NT2/D1 (cell line): ENCODE measurements around the gene DCTN5.
A peak's percentile ranks its signal among the peaks of the same experiment; 100 is the strongest.

Experiments
- DNase-seq: peaks from one replicate; pipeline ENCODE4 v3.0.0-alpha.2; 2011; ENCODE audit warnings: low read depth, low spot score
- H3K27me3 ChIP-seq: 2 replicates; pipeline ENCODE4 v1.6.0; 2011; ENCODE audit warnings: mild to moderate bottlenecking; ENCODE audit not compliant: insufficient read length, insufficient read depth
- H3K36me3 ChIP-seq: 2 replicates; pipeline ENCODE4 v1.6.1; 2011; ENCODE audit warnings: mild to moderate bottlenecking, low read length, mixed read lengths; ENCODE audit not compliant: insufficient read depth, insufficient read length
- H3K4me1 ChIP-seq: 2 replicates; pipeline ENCODE4 v1.5.1; 2011; ENCODE audit not compliant: insufficient read depth, insufficient read length
- H3K4me3 ChIP-seq: 2 replicates; pipeline ENCODE4 v1.5.1; 2011; ENCODE audit warnings: low read depth; ENCODE audit not compliant: insufficient read length
- H3K9ac ChIP-seq: 2 replicates; pipeline ENCODE4 v1.6.0; 2011; ENCODE audit warnings: low read depth; ENCODE audit not compliant: insufficient read length
- H3K9me3 ChIP-seq: 2 replicates; pipeline ENCODE4 v1.5.1; 2011; ENCODE audit warnings: mild to moderate bottlenecking, low read length; ENCODE audit not compliant: insufficient read depth
- SUZ12 ChIP-seq: IDR thresholded peaks from 2 replicates; pipeline ENCODE4 v1.6.1; 2011; ENCODE audit not compliant: insufficient read length, insufficient read depth; ENCODE audit errors: extremely low read depth
- YY1 ChIP-seq: IDR thresholded peaks from 2 replicates; pipeline ENCODE4 v1.6.1; 2011; ENCODE audit not compliant: insufficient read length, insufficient read depth
- ZNF274 ChIP-seq: IDR thresholded peaks from 2 replicates; pipeline ENCODE4 v1.6.1; 2011; ENCODE audit warnings: mild to moderate bottlenecking, low read depth, low read length

The DCTN5 gene

DNA sequence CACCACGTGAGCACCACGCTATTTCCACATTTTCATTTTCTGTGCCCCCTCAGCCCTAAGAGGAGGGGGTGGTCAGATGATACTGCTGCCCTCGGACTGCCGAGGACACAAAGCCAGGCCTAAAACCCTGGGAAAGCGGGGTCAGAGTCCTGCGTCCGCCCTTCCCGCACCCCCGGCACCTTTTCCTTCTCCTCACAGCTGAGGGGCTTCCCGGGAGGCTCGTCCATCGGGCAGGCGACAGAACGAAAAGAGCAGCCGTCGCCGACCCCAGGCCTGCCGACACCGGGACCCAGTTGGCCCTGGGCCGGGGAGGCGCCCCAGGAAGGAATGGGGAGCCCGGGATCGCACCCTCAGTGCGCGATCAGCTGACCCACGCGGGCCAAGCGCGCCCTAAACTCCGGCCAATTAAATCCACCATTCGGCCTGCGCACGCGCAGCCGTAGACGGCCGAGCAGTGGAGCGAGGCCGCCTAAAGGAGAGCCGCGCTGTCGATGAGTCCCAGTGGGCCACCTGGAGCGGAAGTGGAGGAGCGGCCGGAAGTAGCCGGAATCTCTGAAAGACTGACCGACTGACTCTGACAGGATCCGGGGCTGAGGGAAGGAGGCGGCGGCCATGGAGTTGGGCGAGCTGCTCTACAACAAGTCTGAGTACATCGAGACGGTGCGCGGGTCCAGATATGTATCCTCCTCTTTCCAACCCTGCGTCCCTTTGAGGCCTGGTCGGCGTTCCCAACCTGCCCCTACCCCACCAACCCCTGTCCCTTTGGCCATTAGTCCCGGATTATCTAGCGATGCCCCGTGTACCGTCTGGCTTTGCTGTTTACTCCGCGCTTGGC lies at the start of gene DCTN5, which contains the start of gene PALB2:
TSS of gene DCTN5 (plus strand) at position 536 of the 835 bp plus-strand sequence. CDS start at position 613, 77 bp downstream.
TSS of gene PALB2 (minus strand) at position 380 of the 835 bp plus-strand sequence. CDS start at position 227, 153 bp downstream.
- peak; percentile 95 for DNase-seq
- H3K4me3 ChIP-seq, result peak within 1 kb of the TSS; percentile 96
- H3K36me3 ChIP-seq, result peaks cover 64% of the 10 kb centered on the region
- H3K27me3 ChIP-seq, result no peaks in the 10 kb centered on the region
- H3K9ac ChIP-seq, result peak within 1 kb of the TSS; percentile 100
- no peaks in the 10 kb centered on the region for H3K4me1 ChIP-seq
- no peak for TF ChIP-seq ZNF274
- TF ChIP-seq YY1, result peak; percentile 41
- no peaks in the 10 kb centered on the region for H3K9me3 ChIP-seq

DNA sequence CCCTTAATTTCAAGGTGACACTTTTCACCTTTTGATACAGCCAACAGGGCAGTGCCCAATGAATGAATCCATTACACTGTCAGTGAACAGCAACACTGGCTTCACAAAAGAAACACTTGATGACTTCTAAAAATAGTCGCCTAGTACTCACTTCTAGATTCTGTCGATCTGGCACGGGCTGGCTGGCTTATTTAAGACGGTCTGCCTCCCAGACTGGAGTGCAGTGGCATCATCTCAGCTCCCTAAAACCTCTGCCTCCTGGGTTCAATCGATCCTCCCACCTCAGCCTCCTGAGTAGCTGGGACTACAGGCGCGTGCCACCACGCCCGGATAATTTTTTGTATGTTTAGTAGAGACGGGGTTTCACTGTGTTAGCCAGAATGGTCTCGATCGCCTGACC lies 47.1 kb upstream of the DCTN5 start:
- no peak overlapping the region for H3K9ac ChIP-seq
- H3K27me3 ChIP-seq, result no peaks in the 10 kb centered on the region
- peaks cover 58% of the 10 kb centered on the region for H3K36me3 ChIP-seq
- no peak for DNase-seq
- no peak for TF ChIP-seq ZNF274
- no peak for TF ChIP-seq SUZ12
- TF ChIP-seq YY1, result no peak
- no peaks in the 10 kb centered on the region for H3K9me3 ChIP-seq
- H3K4me1 ChIP-seq, result peaks cover 2% of the 10 kb centered on the region
- H3K4me3 ChIP-seq, result no peak overlapping the region

DNA sequence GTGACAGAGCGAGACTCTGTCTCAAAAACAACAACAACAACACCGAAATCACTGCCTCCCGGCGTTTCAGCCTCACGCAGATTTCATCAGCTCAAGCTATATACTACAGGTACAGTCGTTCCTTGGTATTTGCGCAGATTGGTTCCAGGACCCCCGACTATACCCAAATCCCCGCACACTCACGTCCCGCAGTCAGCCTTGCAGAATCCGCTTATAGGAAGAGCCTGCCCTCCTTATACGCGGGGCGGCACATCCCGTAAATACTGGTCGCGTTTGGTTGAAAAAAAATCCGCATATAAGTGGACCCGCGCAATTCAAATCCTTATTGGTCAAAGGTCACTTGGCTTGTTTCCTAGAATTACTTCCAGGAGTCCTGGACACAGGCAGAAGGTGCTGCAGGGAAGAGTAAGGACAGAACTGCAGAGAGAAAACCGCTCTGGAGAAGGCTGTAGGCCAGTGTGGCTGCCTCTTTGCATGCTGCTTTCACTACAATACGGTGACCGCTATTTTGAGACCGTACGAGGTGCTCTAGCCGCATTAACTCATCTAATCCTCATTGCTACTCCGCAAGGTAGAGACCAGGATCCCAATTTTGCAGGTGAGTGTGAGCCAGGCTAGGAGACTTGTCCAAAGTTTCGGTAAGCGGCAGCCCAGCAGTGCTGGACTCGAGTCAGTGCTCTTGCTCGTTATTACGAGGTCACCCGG lies 45.9 kb upstream of the DCTN5 start:
- DNase-seq, result no peak
- H3K36me3 ChIP-seq, result peaks cover 46% of the 10 kb centered on the region
- peak overlapping the region; percentile 95 for H3K9ac ChIP-seq
- TF ChIP-seq SUZ12 (no peak), ZNF274 (no peak), YY1 (no peak)
- H3K27me3 ChIP-seq, result no peaks in the 10 kb centered on the region
- no peaks in the 10 kb centered on the region for H3K9me3 ChIP-seq
- H3K4me3 ChIP-seq, result peak overlapping the region; percentile 91
- peaks cover 3% of the 10 kb centered on the region for H3K4me1 ChIP-seq

DNA sequence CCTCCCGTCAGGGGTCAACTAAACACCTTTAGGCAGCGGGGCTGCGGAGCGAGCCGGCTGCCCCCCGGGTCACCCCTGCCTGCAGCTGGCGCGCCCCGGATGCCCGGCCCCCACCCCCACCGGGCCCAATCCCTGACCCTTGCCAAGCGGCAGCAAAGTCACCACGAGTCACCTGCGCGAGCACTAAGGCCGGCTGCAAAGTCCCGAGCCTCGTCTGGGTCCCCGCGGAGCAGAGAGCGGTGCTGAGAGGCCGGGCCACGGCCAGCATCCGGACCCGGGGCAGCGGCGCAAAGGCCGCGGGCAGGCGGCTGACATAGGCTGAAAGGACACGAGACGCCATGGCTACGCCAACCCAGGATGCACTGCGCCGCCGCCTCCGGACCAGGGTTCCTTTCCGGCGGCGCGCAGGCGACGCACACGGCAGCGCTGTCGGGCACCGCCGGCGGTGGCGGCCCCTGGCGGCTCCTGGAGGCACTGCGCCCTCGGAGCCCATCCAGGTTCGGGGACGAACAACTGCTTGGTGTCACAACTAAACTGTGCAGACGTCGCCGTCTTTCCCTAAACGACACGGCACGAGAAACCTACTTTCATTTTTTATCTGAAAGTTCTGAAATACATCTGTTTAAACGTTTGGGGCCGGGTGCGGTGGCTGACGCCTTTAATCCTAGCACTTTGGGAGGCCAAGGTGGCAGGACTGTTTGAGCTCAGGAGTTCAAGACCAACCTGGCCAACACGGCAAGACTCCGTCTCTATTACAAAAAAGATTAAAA lies 45.1 kb upstream of the DCTN5 start, which contains the start of gene NDUFAB1:
TSS of gene NDUFAB1 (minus strand) at position 366 of the 770 bp plus-strand sequence. CDS start at position 340, 26 bp downstream.
- Histone ChIP-seq H3K9me3 (no peaks in the 10 kb centered on the region), H3K9ac (peak within 1 kb of the TSS; percentile 95), H3K4me1 (peaks cover 6% of the 10 kb centered on the region), H3K27me3 (no peaks in the 10 kb centered on the region), H3K36me3 (peaks cover 42% of the 10 kb centered on the region), H3K4me3 (peak within 1 kb of the TSS; percentile 91)
- no peak for TF ChIP-seq ZNF274
- TF ChIP-seq YY1, result peak; percentile 82
- peak; percentile 84 for DNase-seq

DNA sequence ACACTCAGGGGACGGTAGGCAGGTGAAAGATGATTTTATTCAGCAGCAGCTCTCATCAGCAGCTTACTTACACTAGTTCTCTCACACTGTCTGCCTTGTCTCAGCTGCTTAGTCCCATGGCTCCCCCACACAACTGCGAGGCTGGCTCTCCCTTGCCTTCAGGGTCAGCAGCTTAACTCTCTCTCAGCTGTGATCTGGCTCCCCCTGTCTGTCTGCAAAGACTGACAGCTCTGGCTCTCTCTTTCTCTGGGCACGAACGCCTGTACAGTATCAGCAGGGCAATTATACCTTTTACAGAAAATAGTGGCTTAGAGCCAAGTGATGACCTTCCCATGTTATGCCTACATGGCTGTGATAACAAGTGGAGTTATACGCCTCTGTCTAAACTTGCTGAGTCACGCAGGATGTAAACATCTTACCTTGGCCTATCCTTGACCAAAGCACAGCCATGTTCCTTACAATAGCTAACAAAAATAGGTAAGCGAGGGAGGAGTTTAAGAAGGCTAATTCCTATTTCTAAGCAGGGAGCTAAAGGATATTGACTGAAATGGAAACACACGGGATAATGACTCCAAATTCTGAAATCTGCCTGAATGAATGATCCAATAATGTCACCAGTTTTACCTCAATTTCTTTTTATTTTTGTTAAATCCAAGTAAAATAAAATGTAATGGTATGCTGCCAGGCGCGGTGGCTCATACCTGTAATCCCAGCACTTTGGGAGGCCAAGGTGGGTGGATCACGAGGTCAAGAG lies 44.1 kb upstream of the DCTN5 start:
- Histone ChIP-seq H3K27me3 (no peaks in the 10 kb centered on the region), H3K9me3 (no peaks in the 10 kb centered on the region), H3K4me1 (peaks cover 6% of the 10 kb centered on the region), H3K4me3 (no peak overlapping the region), H3K9ac (peak overlapping the region; percentile 66), H3K36me3 (peaks cover 41% of the 10 kb centered on the region)
- TF ChIP-seq SUZ12 (no peak), ZNF274 (no peak)
- peak; percentile 43 for DNase-seq

DNA sequence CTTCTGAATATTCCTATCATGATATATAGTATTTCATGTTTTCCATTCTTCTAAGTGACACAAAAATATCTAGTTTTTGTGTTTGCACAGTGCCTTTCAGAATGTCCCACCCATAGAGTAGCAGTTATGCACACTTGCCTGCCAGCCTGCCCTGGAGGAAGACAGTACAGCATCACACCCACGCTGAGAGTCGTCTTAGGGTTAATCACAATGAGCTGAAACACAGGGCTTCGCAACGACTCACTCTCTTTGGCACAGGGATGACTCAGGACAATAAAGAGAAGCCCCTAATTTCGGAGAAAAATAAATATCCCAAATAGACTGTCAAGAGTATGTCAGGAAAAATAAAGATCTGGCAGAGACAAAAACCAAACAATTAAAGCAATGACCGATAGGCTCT lies 33.5 kb upstream of the DCTN5 start:
- Histone ChIP-seq H3K36me3 (peaks cover 77% of the 10 kb centered on the region), H3K9ac (no peak overlapping the region), H3K4me1 (no peaks in the 10 kb centered on the region), H3K9me3 (no peaks in the 10 kb centered on the region), H3K27me3 (no peaks in the 10 kb centered on the region), H3K4me3 (no peak overlapping the region)
- no peak for TF ChIP-seq ZNF274
- TF ChIP-seq SUZ12, result no peak
- TF ChIP-seq YY1, result no peak
- no peak for DNase-seq

DNA sequence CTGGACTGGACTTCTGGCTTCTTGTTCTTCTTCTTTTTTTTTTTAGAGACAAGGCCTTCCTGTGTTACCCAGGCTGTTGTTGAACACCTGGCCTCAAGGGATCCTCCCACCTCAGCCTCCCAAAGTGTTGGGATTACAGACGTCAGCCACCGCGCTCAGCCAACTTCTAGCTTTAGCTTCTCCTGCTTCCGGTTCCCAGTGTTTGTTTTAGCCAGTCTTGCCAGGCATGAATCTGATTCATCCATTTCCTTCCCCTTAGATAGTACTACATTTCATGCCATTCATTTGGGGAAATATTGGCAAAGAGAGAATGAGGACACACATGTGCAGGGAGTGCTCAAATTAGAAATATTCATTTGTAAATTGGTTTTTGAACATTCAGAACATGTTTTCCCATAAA lies 33.1 kb upstream of the DCTN5 start:
- no peak overlapping the region for H3K4me3 ChIP-seq
- TF ChIP-seq YY1 (no peak), ZNF274 (no peak), SUZ12 (no peak)
- H3K27me3 ChIP-seq, result no peaks in the 10 kb centered on the region
- peaks cover 77% of the 10 kb centered on the region for H3K36me3 ChIP-seq
- H3K4me1 ChIP-seq, result no peaks in the 10 kb centered on the region
- H3K9me3 ChIP-seq, result no peaks in the 10 kb centered on the region
- no peak for DNase-seq
- no peak overlapping the region for H3K9ac ChIP-seq
